ENCODE measurements around the gene CABLES2.
"Not testable (repeated sequence)": the region's sequence is repeated elsewhere in the genome, so short reads cannot be mapped to it uniquely, and the experiment has no call there.

CABLES2 gene

DNA sequence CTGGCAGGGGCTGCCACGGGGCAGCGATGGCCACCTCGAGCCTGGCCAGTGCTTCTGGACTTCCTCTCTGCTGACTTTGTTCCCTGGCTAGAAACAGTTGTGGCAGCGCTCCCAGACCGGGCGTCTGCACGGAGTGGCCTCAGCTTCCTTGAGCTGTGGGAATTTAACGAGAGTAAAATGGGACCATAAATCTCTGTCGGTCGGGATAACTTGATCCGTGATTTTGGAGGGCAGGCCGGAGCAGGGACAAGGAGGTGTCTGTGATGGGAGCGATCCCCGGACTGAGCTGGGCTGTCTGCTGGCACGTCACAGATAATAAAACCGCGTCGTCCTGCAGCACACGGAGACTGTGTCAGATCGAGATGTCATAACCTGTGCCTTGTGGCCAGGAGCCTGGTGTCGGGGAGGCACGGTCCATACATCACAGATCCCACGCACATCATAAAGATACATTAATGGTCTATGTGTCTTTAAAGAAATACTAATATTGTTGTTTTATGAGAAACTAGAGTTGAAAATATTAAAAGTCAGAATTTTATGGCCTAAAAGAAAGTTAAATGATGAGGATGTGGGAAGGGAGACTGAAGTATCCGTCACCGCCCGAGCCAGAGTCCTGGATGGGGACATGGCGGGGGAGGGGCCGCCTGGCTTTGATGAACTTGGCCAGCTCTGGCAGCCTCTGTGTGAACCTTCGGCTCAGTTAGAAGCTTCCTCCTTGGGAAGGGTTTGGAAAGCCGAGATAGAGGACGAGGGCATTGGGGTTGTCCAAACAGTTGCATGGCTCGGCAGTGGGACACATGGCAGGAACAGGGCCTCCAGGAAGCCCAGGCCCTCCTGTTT, 26.8 kb upstream of the CABLES2 start:
- no peak for DNase-seq

DNA sequence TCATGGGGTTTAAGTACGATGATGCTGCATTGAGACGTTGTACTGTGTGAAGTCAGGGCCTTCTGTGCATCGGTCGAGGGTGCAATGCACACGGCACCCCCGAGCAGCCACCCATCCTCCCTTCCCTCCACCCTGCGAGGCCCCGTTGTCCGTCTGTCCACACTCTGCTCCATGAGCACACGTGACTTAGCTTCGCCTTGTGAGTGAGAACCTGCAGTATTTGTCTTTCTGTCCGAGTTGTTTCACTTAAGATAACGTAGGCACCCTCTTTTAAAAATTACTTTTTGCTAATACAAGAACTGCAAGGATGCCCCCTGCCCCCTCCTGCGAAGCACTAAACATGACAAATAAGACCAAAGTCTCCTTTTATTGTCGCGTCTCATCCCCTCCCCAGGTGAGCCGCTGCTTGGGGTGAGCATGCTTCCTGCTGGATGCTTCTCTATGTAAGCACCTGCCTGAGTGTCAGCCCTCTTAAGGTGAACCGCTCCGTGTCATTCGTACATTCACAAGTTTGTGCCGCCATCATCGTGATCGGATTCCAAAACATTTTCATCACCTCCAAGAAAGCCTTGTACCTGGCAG, 23.9 kb upstream of the CABLES2 start:
- no peak for DNase-seq

GRCh38 chr20:62430311-62430853, 23.3 kb upstream of the CABLES2 start:
- no peak for DNase-seq

GRCh38 chr20:62429455-62430310, 22.6 kb upstream of the CABLES2 start:
- no peak for DNase-seq

- DNase-seq: no peak
Observed at GRCh38 chr20:62428396-62429295, 21.6 kb upstream of the CABLES2 start.

DNA sequence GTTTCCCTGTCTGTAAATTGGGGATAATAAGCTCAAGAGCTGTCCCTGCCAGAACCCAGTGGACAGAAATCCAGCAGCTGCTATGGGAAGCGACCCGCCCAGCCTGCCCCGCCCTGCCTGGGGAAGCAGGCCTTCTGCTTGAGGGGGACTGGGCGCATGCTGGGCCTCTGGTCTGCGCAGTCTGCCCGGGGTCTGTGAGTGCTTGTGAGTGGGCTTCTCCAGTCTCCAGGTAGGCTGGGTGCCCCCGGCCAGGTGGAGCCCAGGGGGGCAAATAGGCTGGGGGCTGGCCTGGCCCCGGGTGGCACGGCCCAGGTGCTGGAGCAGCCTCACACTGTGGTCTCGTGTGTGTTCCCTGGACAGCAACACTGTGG, 20.9 kb upstream of the CABLES2 start:
- peak in 1 of 2 experiments; percentile 54 for DNase-seq

GRCh38 chr20:62427172-62428001, 20.3 kb upstream of the CABLES2 start, which contains the start of gene RBBP8NL:
TSS of gene RBBP8NL (minus strand) at chr20:62427539. CDS start at chr20:62419647, 7,892 bp downstream.
- peak; percentile 98 to 99 for DNase-seq

GRCh38 chr20:62426699-62427131, 19.6 kb upstream of the CABLES2 start:
- DNase-seq: peak; percentile 72 to 95

GRCh38 chr20:62426059-62426348, 18.9 kb upstream of the CABLES2 start:
- DNase-seq: not testable (repeated sequence)

DNA sequence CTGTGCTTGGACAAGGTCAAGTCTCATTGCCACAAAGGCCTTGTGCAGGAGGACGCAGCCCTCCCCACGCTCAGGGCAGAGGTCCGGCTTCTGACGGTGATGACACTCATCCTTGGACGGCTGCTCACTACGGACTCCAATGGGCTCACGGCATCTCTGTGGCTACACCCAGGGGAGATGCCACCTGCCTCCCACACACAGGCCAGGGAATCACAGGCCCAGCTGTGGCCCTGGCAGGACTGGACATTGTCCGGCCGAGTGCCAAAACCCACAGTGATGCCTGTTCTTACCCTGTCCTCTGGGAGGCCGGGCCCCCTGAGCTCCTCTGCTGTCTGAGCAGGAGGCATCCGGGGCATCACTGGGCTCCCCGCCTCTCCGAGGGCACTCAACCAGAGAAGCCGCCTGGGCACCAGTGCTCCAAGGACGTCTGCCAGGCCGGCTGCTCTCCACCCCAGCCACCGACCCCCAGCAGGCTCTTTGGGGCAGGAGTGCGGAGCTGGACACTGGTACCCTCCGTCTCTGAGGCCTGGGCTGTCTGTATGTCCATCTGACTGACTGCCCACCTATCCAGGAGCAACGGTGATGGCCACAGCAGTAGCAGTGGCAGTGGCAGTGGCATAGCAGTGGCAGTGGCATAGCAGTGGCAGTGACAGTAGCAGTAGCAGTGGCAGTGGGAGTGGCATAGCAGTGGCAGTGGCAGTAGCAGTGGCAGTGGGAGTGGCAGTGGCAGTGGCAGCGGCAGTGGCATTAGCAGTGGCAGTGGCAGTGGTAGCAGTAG, 18.4 kb upstream of the CABLES2 start:
- no peak for DNase-seq

DNA sequence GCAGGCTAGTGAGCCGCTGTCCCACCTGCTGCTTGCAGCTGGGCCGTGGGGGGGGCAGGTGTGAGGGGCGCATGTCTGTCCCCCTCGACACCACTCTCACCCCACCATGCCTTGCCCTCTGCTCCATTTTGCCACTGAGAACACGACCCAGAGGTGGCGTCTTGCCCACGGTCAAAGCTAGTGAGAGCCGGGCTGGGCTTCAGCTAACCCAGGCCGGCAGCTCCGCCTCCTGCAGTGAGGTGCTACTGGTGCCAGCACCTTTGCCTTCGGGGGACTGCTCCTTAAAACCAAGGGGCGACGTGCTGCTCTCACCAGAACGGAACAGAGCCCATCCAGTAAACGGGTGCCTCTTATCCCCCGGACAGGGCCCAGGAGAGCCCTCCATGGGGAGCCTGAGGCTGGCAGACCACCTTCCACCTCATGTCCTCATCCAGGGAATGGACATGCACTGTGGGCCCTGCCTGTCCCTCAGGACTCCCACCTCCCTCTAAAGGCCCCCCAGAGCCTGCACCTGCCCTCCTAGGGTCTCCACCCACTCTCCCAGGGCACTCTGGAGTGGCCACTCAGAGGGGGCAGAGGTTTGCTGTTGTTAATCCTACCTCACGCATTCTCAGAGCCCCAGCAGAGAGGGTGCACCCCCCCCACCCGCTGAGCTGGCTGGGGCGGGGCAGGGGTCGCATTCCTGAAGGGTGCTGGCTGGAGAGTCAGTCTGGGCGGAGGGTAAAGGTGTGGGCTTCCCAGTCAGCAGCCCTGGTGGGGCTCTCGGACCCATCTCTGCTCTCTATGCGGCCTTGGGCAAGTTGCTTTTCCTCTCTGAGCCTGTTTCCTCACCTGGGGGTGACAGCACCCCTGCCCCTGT, 17.4 kb upstream of the CABLES2 start:
- no peak for DNase-seq

GRCh38 chr20:62423326-62423706, 16.2 kb upstream of the CABLES2 start:
- no peak for DNase-seq

- DNase-seq: no peak
Observed at GRCh38 chr20:62422636-62423325, 15.7 kb upstream of the CABLES2 start.

GRCh38 chr20:62421716-62421990, 14.6 kb upstream of the CABLES2 start:
- DNase-seq: no peak

DNA sequence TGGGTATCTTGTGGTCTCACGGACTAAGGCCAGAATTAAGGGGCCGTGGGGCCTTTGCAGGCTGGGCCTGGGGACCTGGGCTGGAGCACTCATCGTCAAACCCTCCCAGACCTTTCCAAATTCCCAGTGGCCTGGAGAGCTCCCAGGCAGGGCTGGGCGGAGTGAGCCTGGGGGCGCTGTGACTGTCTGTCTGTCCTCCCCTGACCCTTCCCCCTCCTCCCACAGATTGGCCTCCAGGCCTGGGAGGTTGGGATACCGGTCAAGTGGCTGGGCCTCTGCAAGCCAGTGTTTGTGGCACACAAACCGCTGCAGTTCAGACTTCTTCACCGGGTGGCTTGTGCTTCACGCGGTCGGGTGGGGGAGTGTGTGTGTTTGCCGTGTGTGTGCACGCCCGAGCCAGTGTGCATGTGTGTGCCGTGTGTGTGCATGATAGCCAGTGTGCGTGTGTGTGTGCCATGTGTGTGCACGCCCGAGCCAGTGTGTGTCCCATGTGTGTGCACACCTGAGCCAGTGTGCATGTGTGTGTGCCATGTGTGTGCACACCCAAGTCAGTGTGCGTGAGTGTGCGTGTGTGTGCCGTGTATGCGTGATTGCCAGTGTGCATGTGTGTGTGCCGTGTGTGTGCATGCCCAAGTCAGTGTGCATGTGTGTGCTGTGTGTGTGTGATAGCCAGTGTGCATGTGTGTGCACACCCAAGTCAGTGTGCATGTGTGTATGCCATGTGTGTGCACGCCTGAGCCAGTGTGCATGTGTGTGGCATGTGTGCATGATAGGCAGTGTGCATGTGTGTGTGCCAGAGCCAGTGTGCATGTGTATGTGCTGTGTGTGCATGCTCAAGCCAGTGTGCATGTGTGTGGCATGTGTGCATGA, 14.0 kb upstream of the CABLES2 start:
- DNase-seq: no peak

DNA sequence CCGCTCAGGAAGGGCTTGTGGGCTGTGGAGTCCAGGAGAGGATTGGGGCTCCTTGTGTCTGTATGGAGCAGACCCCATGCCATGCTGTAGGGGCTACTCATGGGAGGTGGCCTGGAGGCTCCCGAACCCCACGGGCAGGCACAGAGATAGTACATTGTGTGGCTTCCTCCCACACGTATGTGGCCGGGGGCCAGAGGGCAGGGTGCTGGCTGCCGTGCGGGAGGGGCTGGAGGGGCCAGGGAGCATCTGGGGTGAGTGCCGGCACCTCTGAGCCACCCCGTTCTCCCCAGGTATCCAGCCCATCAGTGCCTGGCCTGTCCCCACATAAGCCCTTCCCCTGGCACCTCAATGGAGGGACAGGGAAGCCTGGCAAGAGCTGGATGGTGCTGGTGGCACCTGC, 12.7 kb upstream of the CABLES2 start:
- DNase-seq: no peak

DNA sequence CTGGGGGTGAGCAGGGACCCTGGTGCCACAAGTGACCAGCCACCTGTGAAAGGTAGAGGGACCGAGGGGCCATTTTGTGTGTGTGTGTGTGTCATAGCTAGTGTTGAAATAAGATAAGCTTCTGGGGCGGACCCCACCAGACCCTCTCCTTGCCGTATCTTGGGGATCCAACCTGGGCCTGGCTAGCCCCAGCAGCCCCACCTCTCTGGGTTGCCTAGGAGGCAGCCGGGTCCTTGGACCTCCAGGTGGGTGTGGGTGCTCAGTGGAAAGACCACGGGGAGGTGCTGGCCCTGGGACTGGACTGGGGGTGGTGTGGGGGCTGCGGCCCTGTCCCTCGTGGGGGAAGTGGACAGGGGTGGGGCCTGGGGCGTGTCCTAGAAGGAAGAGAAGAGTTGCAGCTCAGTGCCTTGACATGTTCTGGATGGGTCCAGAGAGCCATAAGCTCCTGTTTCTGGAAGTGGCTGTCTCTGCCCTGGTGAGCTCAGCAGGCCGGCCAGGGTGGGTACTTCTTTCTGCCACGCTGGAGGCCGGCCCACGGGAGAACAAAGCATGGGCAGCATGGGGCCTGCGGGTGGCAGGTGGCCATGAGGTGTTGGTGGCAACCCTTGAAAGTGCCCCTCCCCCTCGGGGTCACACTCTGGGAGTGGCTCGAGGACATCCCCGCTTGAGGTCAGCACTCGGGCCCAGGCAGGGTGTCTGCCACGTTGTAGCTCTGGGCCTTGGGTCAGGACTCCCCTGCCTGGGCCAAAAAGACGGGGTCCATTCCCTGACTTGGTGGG, 11.8 kb upstream of the CABLES2 start:
- no peak for DNase-seq

Data from NCI-H526 (cell line).